Measurements from ENCODE around the gene AFM.

AFM gene

GRCh38 chr4:73450398-73451004, 31.0 kb upstream of the AFM start:
- FAIRE-seq: no peak
- no peak for DNase-seq (ENCODE audit: insufficient read length, low spot score)
- TF ChIP-seq CTCF (IDR thresholded peaks at IDR 0.05; ENCODE audit: insufficient read depth, missing control alignments): no peak

- DNase-seq (ENCODE audit: insufficient read length, low spot score) (no peak), FAIRE-seq (no peak)
- TF ChIP-seq CTCF (IDR thresholded peaks at IDR 0.05; ENCODE audit: insufficient read depth, missing control alignments): no peak
Measured at GRCh38 chr4:73451404-73451803, 30.1 kb upstream of the AFM start.

- TF ChIP-seq CTCF (IDR thresholded peaks at IDR 0.05; ENCODE audit: insufficient read depth, missing control alignments): no peak
- no peak for DNase-seq (ENCODE audit: insufficient read length, low spot score)
- peak; percentile 92 for FAIRE-seq
Measured at GRCh38 chr4:73451981-73452747, 29.4 kb upstream of the AFM start.

- no peak for FAIRE-seq
- DNase-seq (ENCODE audit: insufficient read length, low spot score): no peak
- TF ChIP-seq CTCF (IDR thresholded peaks at IDR 0.05; ENCODE audit: insufficient read depth, missing control alignments): no peak
Measured at GRCh38 chr4:73452953-73453700, 28.4 kb upstream of the AFM start.

GRCh38 chr4:73453701-73454005, 27.9 kb upstream of the AFM start:
- FAIRE-seq (no peak), DNase-seq (ENCODE audit: insufficient read length, low spot score) (no peak)
- TF ChIP-seq CTCF (IDR thresholded peaks at IDR 0.05; ENCODE audit: insufficient read depth, missing control alignments): no peak

GRCh38 chr4:73454920-73455319, 26.6 kb upstream of the AFM start:
- DNase-seq (ENCODE audit: insufficient read length, low spot score): no peak
- no peak for TF ChIP-seq CTCF (IDR thresholded peaks at IDR 0.05; ENCODE audit: insufficient read depth, missing control alignments)
- FAIRE-seq: no peak
